ENCODE data around the gene CXXC1. TPM values are rescaled to one million over a fixed set of nuclear protein-coding genes. Genes with fewer than 3 reads are reported as not detected.

Gene CXXC1
- total and polyA plus RNA-seq, 2 of the 13 experiments (the other 11 are each of a cell fraction or from before 2014, with no cell fraction given) = 32.9 to 39.0 TPM

GRCh38 chr18:50249576-50249975 lies 37.9 kb downstream of the CXXC1 start:
- Histone ChIP-seq H3K36me3 (replicated peaks in 1 of 2; ENCODE audit: control insufficient read depth in 1 of 2, insufficient read depth in 2 of 2, low read length in 2 of 2) (no peaks in the 10 kb centered on the region), H3K9ac (ENCODE audit: insufficient read depth, low read depth, low read length) (no peak overlapping the region), H4K20me1 (ENCODE audit: insufficient read depth, low read length) (no peaks in the 10 kb centered on the region), H2AFZ (ENCODE audit: low read length) (no peak overlapping the region), H3K27ac (ENCODE audit: extremely low read length, insufficient read depth, low read length) (no peak overlapping the region), H3K79me2 (ENCODE audit: insufficient read depth, low read length) (no peaks in the 10 kb centered on the region), H3K4me3 (replicated peaks in 1 of 3; ENCODE audit: insufficient read depth in 1 of 3, low read depth in 2 of 3, low read length in 3 of 3) (no peak overlapping the region), H3K27me3 (ENCODE audit: control insufficient read depth in 1 of 2, insufficient read depth in 2 of 2, low read length in 2 of 2) (no peaks in the 10 kb centered on the region; a peak in 1 of 5 replicates), H3K9me3 (ENCODE audit: low read length) (no peaks in the 10 kb centered on the region), H3K4me1 (ENCODE audit: insufficient read depth, low read length) (no peaks in the 10 kb centered on the region), H3K4me2 (ENCODE audit: low read depth, low read length) (no peak overlapping the region)
- intact Hi-C loops (cut with micrococcal nuclease; ENCODE audit: unreplicated experiment) = no loop called here
- in situ Hi-C loops (cut with HindIII; ENCODE audit: extremely low pct_ligation_motif_present, low pct_unique_long_range_greater_than_20kb) = no loop called here
- no peak for DNase-seq (ENCODE audit: low spot score)
- POLR2A ChIA-PET = no interaction called here
- CTCF ChIA-PET (ENCODE audit: low intra/inter-chr PET ratio, low total read pairs) = no interaction called here
- FAIRE-seq = no peak
- TF ChIP-seq ZNF652 (CRISPR knock-in tag; IDR thresholded peaks at IDR 0.05; ENCODE audit: borderline replicate concordance, low read depth) (no peak), NFATC3 (CRISPR knock-in tag; IDR thresholded peaks at IDR 0.05) (no peak), HOXA3 (CRISPR knock-in tag; IDR thresholded peaks at IDR 0.05) (no peak), ATF7-NPFF (CRISPR knock-in tag; IDR thresholded peaks at IDR 0.05; ENCODE audit: low read depth) (no peak), ZIK1 (CRISPR knock-in tag; IDR thresholded peaks at IDR 0.05; ENCODE audit: borderline replicate concordance, low read depth) (no peak)
- no peak for ATAC-seq
- BruUV-seq (replicated peaks) = no TSS peak

DNA sequence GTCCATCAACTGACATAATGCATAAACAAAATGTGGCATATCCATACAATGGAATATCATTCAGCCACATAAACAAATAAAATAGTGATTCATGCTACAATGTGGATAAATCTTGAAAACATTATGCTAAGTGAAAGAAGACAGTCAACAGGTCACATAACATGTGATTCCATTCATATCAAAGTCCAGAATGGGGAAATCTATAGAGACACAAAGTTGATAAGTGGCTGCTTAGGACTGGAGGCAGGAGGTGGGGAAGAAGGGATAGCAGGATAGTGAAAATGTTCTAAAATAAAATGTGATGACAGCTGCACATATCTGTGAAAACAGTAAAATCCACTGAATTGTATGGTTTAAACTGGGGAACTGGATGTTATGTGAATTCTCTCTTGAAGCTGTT lies 39.9 kb downstream of the CXXC1 start:
- no TSS peak for BruUV-seq (replicated peaks)
- H3K27ac ChIP-seq (ENCODE audit: extremely low read length, insufficient read depth, low read length) = no peak overlapping the region
- no peaks in the 10 kb centered on the region for H3K4me1 ChIP-seq (ENCODE audit: insufficient read depth, low read length)
- TF ChIP-seq KAT7 (CRISPR knock-in tag; IDR thresholded peaks at IDR 0.05; ENCODE audit: borderline replicate concordance) = no peak
- TF ChIP-seq KMT2A (CRISPR knock-in tag; IDR thresholded peaks at IDR 0.05) = no peak
- no peak for TF ChIP-seq ZNF816 (CRISPR knock-in tag; IDR thresholded peaks at IDR 0.05; ENCODE audit: borderline replicate concordance)
- TF ChIP-seq DZIP1 (CRISPR knock-in tag; IDR thresholded peaks at IDR 0.05) = no peak
- no peak for TF ChIP-seq CSRNP2 (CRISPR knock-in tag; conservative IDR thresholded peaks at IDR 0.05; ENCODE audit: low read depth)
- no peak for TF ChIP-seq RBM39 (IDR thresholded peaks at IDR 0.05; ENCODE audit: low read depth, low read length, poor library complexity, severe bottlenecking)
- no peak for TF ChIP-seq ZSCAN22 (CRISPR knock-in tag; IDR thresholded peaks at IDR 0.05)
- TF ChIP-seq, protein P1, sequence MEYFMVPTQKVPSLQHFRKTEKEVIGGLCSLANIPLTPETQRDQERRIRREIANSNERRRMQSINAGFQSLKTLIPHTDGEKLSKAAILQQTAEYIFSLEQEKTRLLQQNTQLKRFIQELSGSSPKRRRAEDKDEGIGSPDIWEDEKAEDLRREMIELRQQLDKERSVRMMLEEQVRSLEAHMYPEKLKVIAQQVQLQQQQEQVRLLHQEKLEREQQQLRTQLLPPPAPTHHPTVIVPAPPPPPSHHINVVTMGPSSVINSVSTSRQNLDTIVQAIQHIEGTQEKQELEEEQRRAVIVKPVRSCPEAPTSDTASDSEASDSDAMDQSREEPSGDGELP (IDR thresholded peaks at IDR 0.05; ENCODE audit: borderline replicate concordance, low read depth) = no peak
- no peak for TF ChIP-seq NCOA2 (CRISPR knock-in tag; IDR thresholded peaks at IDR 0.05)
- FAIRE-seq (no peak), DNase-seq (ENCODE audit: low spot score) (no peak), ATAC-seq (no peak)
- ChIA-PET POLR2A (no interaction called here), CTCF (ENCODE audit: low intra/inter-chr PET ratio, low total read pairs) (no interaction called here)
- no peak overlapping the region for H3K4me2 ChIP-seq (ENCODE audit: low read depth, low read length)
- no peak overlapping the region for H3K4me3 ChIP-seq (replicated peaks in 1 of 3; ENCODE audit: insufficient read depth in 1 of 3, low read depth in 2 of 3, low read length in 3 of 3)
- H3K9ac ChIP-seq (ENCODE audit: insufficient read depth, low read depth, low read length) = no peak overlapping the region
- H2AFZ ChIP-seq (ENCODE audit: low read length) = no peak overlapping the region
- no peaks in the 10 kb centered on the region for H3K36me3 ChIP-seq (replicated peaks in 1 of 2; ENCODE audit: control insufficient read depth in 1 of 2, insufficient read depth in 2 of 2, low read length in 2 of 2)
- no peaks in the 10 kb centered on the region for H3K9me3 ChIP-seq (ENCODE audit: low read length)
- intact Hi-C loops (cut with micrococcal nuclease; ENCODE audit: unreplicated experiment) (no loop called here), in situ Hi-C loops (cut with HindIII; ENCODE audit: extremely low pct_ligation_motif_present, low pct_unique_long_range_greater_than_20kb) (no loop called here)
- no peaks in the 10 kb centered on the region; a peak in 1 of 5 replicates for H3K27me3 ChIP-seq (ENCODE audit: control insufficient read depth in 1 of 2, insufficient read depth in 2 of 2, low read length in 2 of 2)
- no peaks in the 10 kb centered on the region for H4K20me1 ChIP-seq (ENCODE audit: insufficient read depth, low read length)
- no peaks in the 10 kb centered on the region for H3K79me2 ChIP-seq (ENCODE audit: insufficient read depth, low read length)
